Activated T-helper 1 cell treated with anti-CD3 and anti-CD28 coated beads, Interleukin-2, amount 50 U/mL, for 16 hours (primary cell): Measurements from ENCODE around the gene COPZ2.
"Not testable (repeated sequence)": the region's sequence is repeated elsewhere in the genome, so short reads cannot be mapped to it uniquely, and the experiment has no call there.

Experiments
- DNase-seq, 2 donors: peaks; one replicate each; pipeline ENCODE4 v3.0.0-alpha.2; 2020; ENCODE audit warnings: low read depth in 1 of 2, low spot score in 1 of 2

The COPZ2 gene

GRCh38 chr17:48056246-48056745, 18.7 kb upstream of the COPZ2 start:
- DNase-seq, result no peak

- DNase-seq, result peak in 1 of 2 donors; percentile 11
Observed at GRCh38 chr17:48055531-48056245, 18.1 kb upstream of the COPZ2 start.

DNA sequence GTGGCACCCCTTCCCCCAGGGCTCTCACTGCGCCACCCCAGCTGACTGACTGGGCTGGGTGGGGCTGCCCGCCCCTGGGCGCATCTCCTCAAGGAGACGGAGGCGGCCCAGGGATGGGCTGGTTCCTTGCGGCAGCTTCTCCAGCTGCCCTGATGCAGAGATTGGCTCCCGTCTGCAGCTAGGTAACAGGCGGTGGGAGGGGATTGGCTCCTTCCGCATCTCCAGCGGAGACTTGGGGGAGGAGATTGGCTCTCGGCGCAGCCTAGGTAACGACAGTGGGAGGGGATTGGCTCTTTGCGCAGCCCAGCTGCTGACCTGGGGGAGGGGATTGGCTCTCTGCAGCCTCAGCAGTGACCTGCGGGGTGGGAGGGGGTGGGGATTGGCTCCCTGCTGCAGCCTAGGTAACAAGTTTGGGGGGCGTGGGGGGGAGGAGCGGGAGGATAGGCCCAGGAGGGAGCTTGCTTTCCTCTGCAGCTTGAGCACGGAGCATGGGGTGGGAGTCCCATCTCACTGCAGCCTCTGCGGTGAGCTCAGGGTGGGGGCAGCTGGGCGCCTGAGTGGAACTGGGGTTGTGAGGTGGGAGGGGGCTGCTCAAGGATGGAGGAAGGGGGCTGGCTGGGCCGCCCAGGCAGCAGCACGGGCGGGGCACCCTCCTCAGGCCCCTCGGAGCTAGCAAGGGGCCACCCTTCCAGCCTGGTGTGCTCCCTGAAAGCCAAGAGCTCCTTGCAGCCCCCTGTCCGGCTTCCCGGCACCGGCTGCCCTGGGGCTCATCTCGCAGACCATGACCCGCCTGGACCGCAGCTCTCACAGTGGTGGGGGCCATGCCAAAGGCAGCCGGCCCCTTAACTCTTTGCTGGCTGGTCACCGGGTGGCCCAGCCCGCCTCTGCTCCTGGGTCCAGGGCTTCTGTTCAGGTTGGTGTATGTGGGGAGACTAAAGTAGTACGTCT, 16.9 kb upstream of the COPZ2 start:
- no peak for DNase-seq

DNA sequence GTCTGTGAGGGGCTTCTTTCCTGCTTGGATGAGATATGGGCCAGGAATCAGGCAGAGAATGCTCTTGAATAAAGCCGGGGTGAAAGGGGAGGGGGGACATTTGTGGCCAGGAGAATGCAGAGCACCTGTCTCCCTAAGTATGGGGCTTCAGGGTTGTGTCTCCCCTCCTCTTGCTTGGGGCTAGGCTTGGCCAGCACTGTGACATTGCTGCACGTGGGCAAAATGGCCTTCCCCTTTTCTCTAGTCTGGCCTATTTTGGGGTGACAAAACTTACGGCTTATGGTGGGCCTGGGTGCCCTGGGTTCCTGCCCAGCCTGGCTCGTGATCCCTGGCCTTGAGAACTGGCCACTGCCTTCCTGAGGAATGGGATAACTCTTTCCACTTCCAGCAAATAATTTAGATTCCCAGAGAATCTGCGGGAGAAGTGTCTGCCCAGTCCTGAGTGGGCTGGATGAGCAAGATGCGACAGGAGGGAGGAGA, 16.2 kb upstream of the COPZ2 start:
- no peak for DNase-seq

DNA sequence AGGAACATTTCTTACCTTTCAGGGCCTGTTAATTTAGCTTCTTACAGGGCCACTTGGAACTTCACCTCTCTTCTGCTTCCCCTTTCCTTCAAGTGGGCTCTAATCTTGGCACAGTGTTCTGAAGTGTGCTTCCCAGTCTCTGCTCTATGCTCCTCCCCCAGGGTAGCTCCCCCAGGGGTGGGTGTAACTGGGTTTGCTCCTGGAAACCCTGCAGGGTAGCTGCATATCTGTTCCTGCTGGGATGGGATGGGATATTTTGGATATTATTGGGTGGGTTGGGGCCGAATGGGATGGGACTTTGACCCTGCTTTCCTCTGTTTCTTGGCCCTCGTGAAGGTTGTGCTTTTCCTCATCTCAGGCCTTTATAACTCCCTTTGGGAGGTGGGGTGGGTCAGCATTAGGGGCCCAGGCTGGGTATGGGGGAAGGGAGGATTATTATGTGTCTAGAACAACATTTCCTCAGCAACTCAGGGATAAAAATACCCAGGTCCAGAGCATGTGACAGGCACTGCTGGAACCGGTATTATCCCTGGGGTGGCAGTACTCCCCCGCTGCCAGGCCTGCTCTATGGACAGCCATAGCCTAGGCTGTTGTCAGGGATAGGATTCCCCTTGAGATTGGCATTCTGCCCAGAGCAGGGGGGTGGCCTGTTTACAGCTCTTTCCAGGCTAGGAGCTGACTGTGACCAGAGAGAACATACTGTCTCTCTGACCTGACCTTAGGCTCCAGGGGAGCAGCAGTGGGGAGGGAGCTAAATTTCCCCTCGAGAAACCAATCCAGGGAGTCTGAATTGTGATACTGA, 15.6 kb upstream of the COPZ2 start:
- DNase-seq, result no peak

DNA sequence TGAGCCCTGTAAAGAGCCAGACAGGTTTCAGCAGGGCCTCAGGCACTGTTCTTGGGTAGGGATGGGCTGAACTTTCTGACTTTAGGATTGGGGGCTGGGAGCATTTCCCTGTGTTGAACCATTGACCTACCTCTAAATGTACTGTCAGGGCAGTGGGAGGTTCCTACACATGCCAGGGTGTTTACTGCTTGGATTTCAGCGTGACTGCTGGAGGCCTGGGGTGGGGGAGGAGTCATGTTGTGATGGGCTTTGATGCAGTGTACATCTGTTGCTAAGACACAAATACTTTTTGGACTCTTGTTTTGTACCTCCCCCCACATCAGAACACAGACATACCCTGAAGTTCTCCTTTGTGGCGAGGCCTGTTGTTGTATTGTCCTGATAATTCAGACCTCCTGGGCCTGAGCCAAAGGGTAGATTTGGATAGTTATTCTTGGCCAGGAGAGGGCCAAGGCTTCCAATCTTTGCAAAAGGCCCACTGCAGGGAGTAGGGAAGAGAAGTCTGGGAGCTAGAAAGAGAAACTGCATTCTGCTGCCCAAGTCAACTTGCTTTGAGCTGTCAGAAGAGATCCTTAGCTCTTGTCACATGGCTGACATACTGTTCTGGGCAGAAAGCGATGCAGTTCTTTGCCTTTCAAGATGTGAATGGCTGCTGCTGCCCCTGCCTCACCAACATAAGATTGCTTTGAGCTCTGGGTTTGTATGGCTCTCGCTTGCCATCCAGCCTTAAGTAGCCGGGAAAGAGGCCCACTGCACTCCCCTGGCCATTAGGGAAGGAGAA, 14.3 kb upstream of the COPZ2 start:
- DNase-seq, result no peak

DNA sequence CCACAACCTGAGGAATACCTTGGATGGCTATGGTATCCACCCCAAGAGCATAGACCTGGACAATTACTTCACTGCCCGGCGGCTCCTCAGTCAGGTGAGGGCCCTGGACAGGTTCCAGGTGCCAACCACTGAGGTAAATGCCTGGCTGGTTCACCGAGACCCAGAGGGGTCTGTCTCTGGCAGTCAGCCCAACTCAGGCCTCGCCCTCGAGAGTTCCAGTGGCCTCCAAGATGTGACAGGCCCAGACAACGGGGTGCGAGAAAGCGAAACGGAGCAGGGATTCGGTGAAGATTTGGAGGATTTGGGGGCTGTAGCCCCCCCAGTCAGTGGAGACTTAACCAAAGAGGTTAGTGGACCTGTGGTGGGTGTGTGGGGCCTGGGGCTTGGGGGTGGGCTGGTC, 13.7 kb upstream of the COPZ2 start:
- no peak for DNase-seq

DNA sequence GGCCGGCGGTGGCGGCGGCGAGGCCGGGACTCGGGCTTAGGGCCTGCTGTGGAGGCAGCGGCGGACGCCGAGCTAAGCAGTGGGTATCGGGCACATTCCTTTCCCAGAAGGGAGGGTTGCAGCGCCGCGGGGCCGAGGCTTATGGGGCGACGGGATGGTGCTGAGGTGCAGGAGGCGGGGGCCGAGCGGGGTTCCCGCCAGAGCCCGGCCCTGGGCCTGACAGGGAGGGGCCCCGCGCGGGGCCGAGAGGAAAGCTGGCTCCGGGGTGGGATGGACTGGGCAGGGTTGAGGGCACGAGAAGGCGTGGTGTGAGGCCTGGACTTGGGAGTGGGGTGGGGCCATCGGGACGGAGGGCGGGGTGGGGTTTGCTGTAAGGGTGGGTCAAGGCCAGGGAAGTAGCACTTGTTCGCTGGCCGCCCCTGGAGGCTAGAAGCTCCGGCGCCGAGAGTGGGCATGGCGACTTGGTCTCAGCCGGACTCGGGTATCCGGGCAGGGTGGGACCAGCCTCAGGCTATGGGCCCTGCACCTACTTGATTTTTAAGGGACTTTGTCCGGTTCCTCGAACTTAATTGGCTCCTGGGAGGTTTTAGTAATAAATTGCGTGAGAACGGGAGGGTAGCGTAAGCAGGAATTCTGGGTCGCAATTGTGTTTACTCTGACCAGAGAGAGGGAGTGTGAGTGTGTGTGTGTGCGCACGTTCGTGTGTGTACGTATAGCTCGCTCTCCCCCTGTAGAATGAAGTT, 11.0 kb upstream of the COPZ2 start:
- DNase-seq, result peak in 1 of 2 donors; percentile 8

DNA sequence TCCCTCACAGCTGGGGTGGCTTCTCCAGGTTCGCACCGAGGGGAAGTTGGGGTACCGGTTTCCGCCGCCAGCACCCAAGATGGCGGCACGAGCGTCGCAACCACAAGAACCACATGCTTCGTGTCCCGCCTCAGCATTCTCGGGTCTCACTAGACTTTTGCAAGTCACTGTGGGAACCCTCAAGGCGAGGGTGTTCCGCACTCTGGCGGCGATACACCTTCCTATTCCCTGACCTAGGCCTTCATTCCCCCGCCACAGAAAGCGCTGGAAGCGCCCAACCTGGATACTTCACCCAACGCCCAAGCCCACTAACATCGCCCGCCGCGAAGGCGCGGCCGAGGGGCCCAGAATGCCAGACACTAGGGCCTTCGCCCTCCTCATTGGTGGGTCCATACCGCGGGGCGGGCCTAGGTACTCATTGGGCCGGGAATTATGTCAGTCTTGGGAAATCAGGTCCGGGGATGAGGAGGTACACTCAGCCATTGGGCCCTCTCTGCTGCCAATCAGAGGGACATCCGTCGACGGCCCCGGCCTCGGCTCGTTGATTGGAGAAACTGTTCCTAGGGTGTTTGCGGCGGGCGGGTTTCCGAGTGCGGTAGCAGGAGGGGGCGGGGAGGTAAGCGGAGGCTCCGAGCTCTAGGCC, 10.3 kb upstream of the COPZ2 start, which contains the start of gene NFE2L1:
Gene NFE2L1, plus strand, starts transcription at position 619 of the 643 bp plus-strand sequence. CDS start 2,760 bp downstream, outside the sequence.
- DNase-seq, result peak; percentile 92 to 96

- DNase-seq, result no peak
Observed at GRCh38 chr17:48047113-48047740, 9.6 kb upstream of the COPZ2 start.

DNA sequence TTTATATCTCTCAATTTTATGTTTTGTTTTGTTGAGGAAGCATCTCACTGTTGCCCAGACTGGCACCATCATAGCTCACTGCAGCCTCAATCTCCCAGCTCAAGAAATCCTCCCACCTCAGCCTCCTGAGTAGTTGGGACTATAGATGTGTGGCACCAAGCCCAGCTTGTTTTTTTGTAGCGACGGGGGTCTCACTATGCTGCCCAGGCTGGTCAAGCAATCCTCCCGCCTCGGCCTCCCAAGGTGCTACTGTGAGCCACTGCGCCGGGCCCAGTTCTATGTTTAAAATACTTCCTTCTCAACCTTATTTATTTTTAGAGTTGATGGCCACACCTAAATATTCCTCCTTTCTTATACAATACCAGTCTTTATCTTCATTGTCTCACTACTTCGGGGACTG, 8.7 kb upstream of the COPZ2 start:
- DNase-seq, result no peak

DNA sequence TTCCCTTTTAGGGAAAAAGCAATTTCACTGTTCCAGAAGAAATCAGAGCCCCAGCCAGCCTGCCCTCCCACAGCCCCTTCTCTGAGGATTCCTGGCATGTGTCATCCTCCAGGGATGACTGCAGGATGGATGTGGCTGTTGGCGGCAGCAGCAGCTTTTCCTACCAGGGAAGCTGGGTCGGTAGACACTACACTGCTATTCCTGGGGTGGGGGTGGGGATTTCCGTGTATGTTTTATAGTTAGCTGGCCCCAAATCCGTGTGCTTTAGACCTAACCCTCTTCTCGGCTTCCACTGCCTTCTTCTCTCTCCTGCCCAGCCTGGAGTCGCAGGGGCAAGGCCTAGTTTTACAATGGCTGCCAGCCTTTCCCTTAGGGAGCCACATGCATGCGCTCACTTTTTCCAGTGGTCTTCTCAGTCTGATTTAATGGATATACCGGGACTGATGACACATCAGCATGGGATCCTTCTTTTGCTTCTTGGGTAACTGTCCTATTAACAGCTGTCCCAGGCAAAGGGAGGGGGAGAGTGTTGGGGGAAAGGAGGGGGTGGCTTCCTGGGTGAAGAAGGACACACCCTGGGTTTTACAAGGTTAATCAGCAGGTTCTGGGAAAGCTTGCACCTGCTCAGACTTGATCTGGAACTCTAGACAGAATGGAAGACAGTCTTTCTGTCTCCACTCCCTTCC, 7.9 kb upstream of the COPZ2 start:
- no peak for DNase-seq

GRCh38 chr17:48044851-48045250, 7.3 kb upstream of the COPZ2 start:
- DNase-seq, result no peak

GRCh38 chr17:48043176-48043575, 5.6 kb upstream of the COPZ2 start:
- DNase-seq, result no peak

GRCh38 chr17:48038687-48039086, 1.1 kb upstream of the COPZ2 start:
- DNase-seq, result no peak

- DNase-seq, result no peak
Observed at GRCh38 chr17:48037838-48038323, 284 bp upstream of the COPZ2 start.

DNA sequence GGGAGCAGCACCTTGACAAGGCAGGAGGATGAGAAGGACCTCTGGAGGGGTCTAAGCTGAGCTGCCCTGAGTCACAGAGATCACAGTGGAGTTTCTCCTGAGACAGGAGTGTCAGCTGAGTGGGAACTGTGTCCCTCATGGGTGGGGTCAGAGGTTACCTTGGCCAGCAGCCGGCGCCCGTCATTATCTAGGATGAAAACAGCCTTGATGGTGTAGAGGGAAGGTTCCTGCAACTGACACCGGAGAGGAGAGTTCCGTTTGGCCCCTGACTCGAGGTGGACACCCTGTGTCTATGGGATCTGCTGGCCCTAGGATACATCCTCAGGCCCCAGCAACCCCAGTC, 933 bp downstream of the COPZ2 start:
- DNase-seq, result no peak

DNA sequence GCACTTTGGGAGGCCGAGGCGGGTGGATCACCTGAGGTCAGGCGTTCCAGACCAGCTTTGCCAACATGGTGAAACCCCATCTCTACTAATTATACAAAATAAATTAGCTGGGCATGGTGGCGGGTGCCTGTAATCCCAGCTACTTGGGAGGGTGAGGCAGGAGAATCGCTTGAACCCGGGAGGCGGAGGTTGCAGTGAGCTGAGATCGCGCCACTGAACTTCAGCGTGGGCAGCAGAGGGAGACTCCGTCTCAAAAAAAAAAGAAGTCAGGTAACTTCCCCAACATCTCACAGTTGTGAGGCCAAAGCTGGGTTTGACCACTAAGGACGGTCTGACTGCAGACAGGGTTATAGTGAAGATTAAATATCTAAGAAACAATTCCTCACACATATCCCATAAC, 2.9 kb downstream of the COPZ2 start:
- not testable (repeated sequence) for DNase-seq
